Fibroblast of skin of abdomen (primary cell): Measurements from ENCODE around the gene CDK11A.

ENCODE experiments used
- DNase-seq: peaks from one replicate; pipeline ENCODE4 v3.0.0-alpha.2; 2013

CDK11A gene

GRCh38 chr1:1662392-1662791 lies 61.8 kb downstream of the CDK11A start:
- DNase-seq, result peak; percentile 35

- peak; percentile 99 for DNase-seq
Observed at GRCh38 chr1:1658583-1659549, 65.3 kb downstream of the CDK11A start, which contains the start of gene CDK11B. Gene CDK11B (minus strand): TSS chr1:1659004. CDS start chr1:1657485, 1,519 bp downstream.
